K562 (cell line): Measurements from ENCODE around the gene WHAMM. TPM values are rescaled to one million over a fixed set of nuclear protein-coding genes. Genes with fewer than 3 reads are reported as not detected.
A peak's percentile ranks its signal among the peaks of the same experiment; 100 is the strongest.

Experiments
- BRD9 ChIP-seq: fragments of 450-650 bp; IDR thresholded peaks from 2 replicates; pipeline ENCODE4 v1.6.1; 2018; ENCODE audit warnings: low read depth; ENCODE audit not compliant: partially characterized antibody
- CBFA2T2 ChIP-seq: fragments of 450-650 bp; conservative IDR thresholded peaks from 2 replicates; pipeline ENCODE4 v1.6.1; 2017; ENCODE audit warnings: mild to moderate bottlenecking
- CXXC5 ChIP-seq: fragments of 250-450 bp; sonication (Bioruptor Pico); IDR thresholded peaks from 2 replicates; pipeline ENCODE4 v1.8.0; 2022; ENCODE audit warnings: inconsistent platforms, mild to moderate bottlenecking, moderate library complexity
- ESRRB ChIP-seq: fragments of 250-450 bp; sonication (Bioruptor Pico); IDR thresholded peaks from 2 replicates; pipeline ENCODE4 v1.5.0; 2020; ENCODE audit warnings: mild to moderate bottlenecking, moderate library complexity, borderline replicate concordance
- POLR2AphosphoS5 ChIP-seq: IDR thresholded peaks from 2 replicates; pipeline ENCODE4 v1.6.1; 2011; ENCODE audit warnings: mild to moderate bottlenecking, low read depth, low read length, moderate library complexity; ENCODE audit not compliant: control insufficient read depth, insufficient read depth
- POLR2B ChIP-seq: fragments of 450-650 bp; IDR thresholded peaks from 2 replicates; pipeline ENCODE4 v1.6.1; 2018; ENCODE audit warnings: low read depth; ENCODE audit not compliant: partially characterized antibody
- RFX1 ChIP-seq: fragments of 450-650 bp; IDR thresholded peaks from 2 replicates; pipeline ENCODE4 v1.6.1; 2016; ENCODE audit warnings: mild to moderate bottlenecking, moderate library complexity
- TOE1 ChIP-seq, 2 experiments: fragments of 450-650 bp in 1 of 2; sonication (generic) in 1 of 2; formaldehyde crosslinking in 1 of 2; IDR thresholded peaks; 2 replicates each; pipeline versions ENCODE4 v1.7.1 to v1.8.0; 2016 to 2022; ENCODE audit warnings: borderline replicate concordance in 2 of 2, mild to moderate bottlenecking in 2 of 2, antibody characterized with exemption in 1 of 2, inconsistent platforms in 1 of 2, low read depth in 1 of 2, missing genetic modification reagents in 1 of 2, moderate library complexity in 1 of 2
- ZNF134 ChIP-seq: fragments of 250-450 bp; sonication (Bioruptor Pico); conservative IDR thresholded peaks from 2 replicates; pipeline ENCODE4 v1.4.0; 2020
- polyA plus RNA-seq, 8 experiments: library from polyadenylated mRNA; depleted of rRNA in 4 of 8; stranded (reverse) in 5 of 8; unstranded in 3 of 8; fragments of >200 nt; fragmentation: Nextera tagmentation in 2 of 8; fragmentation: Illumina TruSeq in 1 of 8; extraction: Ambion mirVana in 2 of 8; extraction: Trizol in 1 of 8; gene quantifications; 2 replicates each; pipeline versions ENCODE4 v1.2.1 to v1.2.3, GENCODE V29; 2011 to 2014; ENCODE audit warnings: inconsistent platforms in 1 of 8, missing spikeins in 1 of 8
- total RNA-seq, 7 experiments: library from RNA; depleted of rRNA in 6 of 7; stranded (reverse); fragments of >200 nt in 6 of 7; fragmentation: Illumina TruSeq in 2 of 7; extraction: Trizol in 2 of 7; gene quantifications; 2 replicates each; pipeline versions ENCODE4 v1.2.1 to v1.2.3, GENCODE V29; 2011 to 2021; ENCODE audit warnings: low replicate concordance in 1 of 7
- TF ChIP-seq, protein P1 (sequence below), 3 experiments: fragments of 200-800 bp in 1 of 3; fragments of 250-450 bp in 1 of 3; fragments of 450-650 bp in 1 of 3; sonication (Bioruptor Pico) in 1 of 3; sonication (Bioruptor generic) in 1 of 3; formaldehyde crosslinking in 1 of 3; IDR thresholded peaks; 2 replicates each; pipeline versions ENCODE4 v1.6.1 to v1.8.0; 2016 to 2022; ENCODE audit warnings: mild to moderate bottlenecking in 2 of 3, missing genetic modification characterization in 2 of 3, missing compliant biosample characterization in 1 of 3, moderate library complexity in 1 of 3
- TF ChIP-seq, protein P2 (sequence below): fragments of 250-450 bp; sonication (Bioruptor Pico); IDR thresholded peaks from 2 replicates; pipeline ENCODE4 v1.5.0; 2021
- TF ChIP-seq, protein P3 (sequence below): IDR thresholded peaks from 2 replicates; pipeline ENCODE4 v1.6.1; 2014; ENCODE audit warnings: antibody characterized with exemption
- TF ChIP-seq, protein P4 (sequence below): fragments of 450-650 bp; IDR thresholded peaks from 2 replicates; pipeline ENCODE4 v1.6.1; 2017; ENCODE audit warnings: antibody characterized with exemption, mild to moderate bottlenecking

WHAMM gene
- total and polyA plus RNA-seq, 9 of the 15 experiments (the other 6 are each of a cell fraction or from before 2014, with no cell fraction given), result 2.0 to 4.8 (median 3.6) TPM

DNA sequence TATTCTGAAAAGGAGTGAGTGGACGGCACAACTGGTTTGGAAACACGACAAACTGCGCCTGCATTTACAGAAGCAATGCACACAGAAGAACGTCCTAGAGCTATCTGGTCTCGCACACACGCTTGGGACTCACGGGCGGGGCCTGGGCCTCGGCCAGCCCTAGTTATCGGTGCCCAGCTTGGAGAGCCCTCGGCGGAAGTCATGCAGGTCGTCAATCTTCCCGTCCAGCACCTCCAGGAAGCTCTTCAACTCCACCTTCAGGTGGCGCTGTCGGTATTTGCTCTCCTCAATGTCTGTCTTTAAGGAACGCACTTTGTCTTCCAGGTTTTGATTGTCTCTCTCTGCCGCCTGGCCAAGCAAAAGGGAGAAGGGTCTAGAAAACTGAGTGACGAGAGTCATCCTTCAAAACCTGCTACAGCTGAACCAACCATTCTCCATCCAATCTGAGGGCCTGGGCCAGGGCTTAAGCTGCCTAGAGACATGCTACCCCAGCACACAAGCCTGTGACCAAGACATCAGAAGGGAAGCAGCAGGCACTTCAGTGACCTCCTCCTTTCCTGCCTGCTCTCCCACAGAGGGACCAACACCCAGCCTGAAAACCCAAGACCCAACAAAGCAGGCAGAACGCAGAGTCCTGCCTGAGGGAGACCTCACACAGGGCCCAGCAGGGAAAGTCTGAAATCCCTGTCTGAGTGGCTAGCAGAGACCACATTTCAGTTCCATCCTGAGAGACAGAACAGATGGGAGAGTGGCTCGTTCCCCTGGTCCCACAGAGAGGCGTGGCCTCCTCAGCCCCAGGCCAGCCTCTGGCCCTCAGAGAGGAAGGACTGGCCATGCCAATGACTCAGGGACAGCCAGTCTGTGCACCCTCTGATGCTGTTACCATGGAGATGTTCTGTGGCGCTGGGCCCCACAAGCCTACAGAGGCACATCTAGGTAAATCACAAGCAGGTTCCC is 40.4 kb downstream of the WHAMM start (continued):
- TF ChIP-seq ESRRB (CRISPR knock-in tag), result no peak
- TF ChIP-seq, protein P1, sequence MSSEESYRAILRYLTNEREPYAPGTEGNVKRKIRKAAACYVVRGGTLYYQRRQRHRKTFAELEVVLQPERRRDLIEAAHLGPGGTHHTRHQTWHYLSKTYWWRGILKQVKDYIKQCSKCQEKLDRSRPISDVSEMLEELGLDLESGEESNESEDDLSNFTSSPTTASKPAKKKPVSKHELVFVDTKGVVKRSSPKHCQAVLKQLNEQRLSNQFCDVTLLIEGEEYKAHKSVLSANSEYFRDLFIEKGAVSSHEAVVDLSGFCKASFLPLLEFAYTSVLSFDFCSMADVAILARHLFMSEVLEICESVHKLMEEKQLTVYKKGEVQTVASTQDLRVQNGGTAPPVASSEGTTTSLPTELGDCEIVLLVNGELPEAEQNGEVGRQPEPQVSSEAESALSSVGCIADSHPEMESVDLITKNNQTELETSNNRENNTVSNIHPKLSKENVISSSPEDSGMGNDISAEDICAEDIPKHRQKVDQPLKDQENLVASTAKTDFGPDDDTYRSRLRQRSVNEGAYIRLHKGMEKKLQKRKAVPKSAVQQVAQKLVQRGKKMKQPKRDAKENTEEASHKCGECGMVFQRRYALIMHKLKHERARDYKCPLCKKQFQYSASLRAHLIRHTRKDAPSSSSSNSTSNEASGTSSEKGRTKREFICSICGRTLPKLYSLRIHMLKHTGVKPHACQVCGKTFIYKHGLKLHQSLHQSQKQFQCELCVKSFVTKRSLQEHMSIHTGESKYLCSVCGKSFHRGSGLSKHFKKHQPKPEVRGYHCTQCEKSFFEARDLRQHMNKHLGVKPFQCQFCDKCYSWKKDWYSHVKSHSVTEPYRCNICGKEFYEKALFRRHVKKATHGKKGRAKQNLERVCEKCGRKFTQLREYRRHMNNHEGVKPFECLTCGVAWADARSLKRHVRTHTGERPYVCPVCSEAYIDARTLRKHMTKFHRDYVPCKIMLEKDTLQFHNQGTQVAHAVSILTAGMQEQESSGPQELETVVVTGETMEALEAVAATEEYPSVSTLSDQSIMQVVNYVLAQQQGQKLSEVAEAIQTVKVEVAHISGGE (CRISPR knock-in tag; IDR thresholded peaks at IDR 0.05), result peak in 1 of 3 experiments; percentile 85; a peak in 2 of 6 replicates
- TF ChIP-seq POLR2B, result no peak
- peak; percentile 96 for TF ChIP-seq CBFA2T2
- TF ChIP-seq, protein P2, sequence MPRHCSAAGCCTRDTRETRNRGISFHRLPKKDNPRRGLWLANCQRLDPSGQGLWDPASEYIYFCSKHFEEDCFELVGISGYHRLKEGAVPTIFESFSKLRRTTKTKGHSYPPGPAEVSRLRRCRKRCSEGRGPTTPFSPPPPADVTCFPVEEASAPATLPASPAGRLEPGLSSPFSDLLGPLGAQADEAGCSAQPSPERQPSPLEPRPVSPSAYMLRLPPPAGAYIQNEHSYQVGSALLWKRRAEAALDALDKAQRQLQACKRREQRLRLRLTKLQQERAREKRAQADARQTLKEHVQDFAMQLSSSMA (CRISPR knock-in tag), result no peak
- TF ChIP-seq POLR2AphosphoS5, result peak; percentile 95
- TF ChIP-seq, protein P3, sequence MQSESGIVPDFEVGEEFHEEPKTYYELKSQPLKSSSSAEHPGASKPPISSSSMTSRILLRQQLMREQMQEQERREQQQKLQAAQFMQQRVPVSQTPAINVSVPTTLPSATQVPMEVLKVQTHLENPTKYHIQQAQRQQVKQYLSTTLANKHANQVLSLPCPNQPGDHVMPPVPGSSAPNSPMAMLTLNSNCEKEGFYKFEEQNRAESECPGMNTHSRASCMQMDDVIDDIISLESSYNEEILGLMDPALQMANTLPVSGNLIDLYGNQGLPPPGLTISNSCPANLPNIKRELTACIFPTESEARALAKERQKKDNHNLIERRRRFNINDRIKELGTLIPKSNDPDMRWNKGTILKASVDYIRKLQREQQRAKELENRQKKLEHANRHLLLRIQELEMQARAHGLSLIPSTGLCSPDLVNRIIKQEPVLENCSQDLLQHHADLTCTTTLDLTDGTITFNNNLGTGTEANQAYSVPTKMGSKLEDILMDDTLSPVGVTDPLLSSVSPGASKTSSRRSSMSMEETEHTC, result peak; percentile 47
- peak; percentile 98 for TF ChIP-seq CXXC5
- TF ChIP-seq, protein P4, sequence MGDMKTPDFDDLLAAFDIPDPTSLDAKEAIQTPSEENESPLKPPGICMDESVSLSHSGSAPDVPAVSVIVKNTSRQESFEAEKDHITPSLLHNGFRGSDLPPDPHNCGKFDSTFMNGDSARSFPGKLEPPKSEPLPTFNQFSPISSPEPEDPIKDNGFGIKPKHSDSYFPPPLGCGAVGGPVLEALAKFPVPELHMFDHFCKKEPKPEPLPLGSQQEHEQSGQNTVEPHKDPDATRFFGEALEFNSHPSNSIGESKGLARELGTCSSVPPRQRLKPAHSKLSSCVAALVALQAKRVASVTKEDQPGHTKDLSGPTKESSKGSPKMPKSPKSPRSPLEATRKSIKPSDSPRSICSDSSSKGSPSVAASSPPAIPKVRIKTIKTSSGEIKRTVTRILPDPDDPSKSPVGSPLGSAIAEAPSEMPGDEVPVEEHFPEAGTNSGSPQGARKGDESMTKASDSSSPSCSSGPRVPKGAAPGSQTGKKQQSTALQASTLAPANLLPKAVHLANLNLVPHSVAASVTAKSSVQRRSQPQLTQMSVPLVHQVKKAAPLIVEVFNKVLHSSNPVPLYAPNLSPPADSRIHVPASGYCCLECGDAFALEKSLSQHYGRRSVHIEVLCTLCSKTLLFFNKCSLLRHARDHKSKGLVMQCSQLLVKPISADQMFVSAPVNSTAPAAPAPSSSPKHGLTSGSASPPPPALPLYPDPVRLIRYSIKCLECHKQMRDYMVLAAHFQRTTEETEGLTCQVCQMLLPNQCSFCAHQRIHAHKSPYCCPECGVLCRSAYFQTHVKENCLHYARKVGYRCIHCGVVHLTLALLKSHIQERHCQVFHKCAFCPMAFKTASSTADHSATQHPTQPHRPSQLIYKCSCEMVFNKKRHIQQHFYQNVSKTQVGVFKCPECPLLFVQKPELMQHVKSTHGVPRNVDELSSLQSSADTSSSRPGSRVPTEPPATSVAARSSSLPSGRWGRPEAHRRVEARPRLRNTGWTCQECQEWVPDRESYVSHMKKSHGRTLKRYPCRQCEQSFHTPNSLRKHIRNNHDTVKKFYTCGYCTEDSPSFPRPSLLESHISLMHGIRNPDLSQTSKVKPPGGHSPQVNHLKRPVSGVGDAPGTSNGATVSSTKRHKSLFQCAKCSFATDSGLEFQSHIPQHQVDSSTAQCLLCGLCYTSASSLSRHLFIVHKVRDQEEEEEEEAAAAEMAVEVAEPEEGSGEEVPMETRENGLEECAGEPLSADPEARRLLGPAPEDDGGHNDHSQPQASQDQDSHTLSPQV, result peak; percentile 16; the same call in 1 of the 2 replicates
- TF ChIP-seq RFX1, result peak; percentile 62
- peak; percentile 80; the same call in 1 of the 2 replicates for TF ChIP-seq TOE1 (IDR thresholded peaks at IDR 0.05; ENCODE audit: borderline replicate concordance)
- TF ChIP-seq TOE1 (CRISPR knock-in tag; IDR thresholded peaks at IDR 0.05; ENCODE audit: borderline replicate concordance, low read depth), result no peak
- TF ChIP-seq ZNF134 (CRISPR knock-in tag), result no peak
- peak; percentile 77 for TF ChIP-seq BRD9
